A673 (cell line): Measurements from ENCODE around the gene PRR23E. TPM values are rescaled to one million over a fixed set of nuclear protein-coding genes. Genes with fewer than 3 reads are reported as not detected.

Experiments
- BruUV-seq: library from RNA; stranded (reverse); fragments of 400-500 nt; replicated peaks from 2 replicates; lab custom pipeline; 2021; lab: Mats Ljungman, UMichigan
- CTCF ChIA-PET: fragments of 300-600 bp; sonication (Branson Sonifier 250); formaldehyde crosslinking; loops from one replicate; lab custom pipeline; 2022; ENCODE audit warnings: antibody characterized with exemption; lab: Charles Lee
- POLR2A ChIA-PET: fragments of 300-600 bp; sonication (Branson Sonifier 250); formaldehyde crosslinking; loops from one replicate; lab custom pipeline; 2022; ENCODE audit warnings: antibody characterized with exemption; ENCODE audit not compliant: low non-redundant PET; lab: Charles Lee
- DNase-seq: peaks from one replicate; pipeline ENCODE4 v3.0.0-alpha.2; 2015; ENCODE audit warnings: low spot score
- H3K27ac ChIP-seq: fragments of 200-600 bp; sonication (generic); 2 replicates; pipeline ENCODE4 v1.5.1; 2016; ENCODE audit warnings: mixed run types, low read depth, mild to moderate bottlenecking, mixed read lengths, antibody characterized with exemption, low read length; ENCODE audit not compliant: poor library complexity, severe bottlenecking
- H3K27me3 ChIP-seq: fragments of 200-600 bp; sonication (generic); replicated peaks from 2 replicates; pipeline ENCODE4 v1.6.1; 2017; ENCODE audit warnings: mixed run types, low read depth, mild to moderate bottlenecking, mixed read lengths, antibody characterized with exemption, low read length; ENCODE audit not compliant: insufficient read depth, poor library complexity
- H3K36me3 ChIP-seq: fragments of 200-600 bp; sonication (generic); 2 replicates; pipeline ENCODE4 v1.6.1; 2016; ENCODE audit warnings: mixed run types, mild to moderate bottlenecking, mixed read lengths, antibody characterized with exemption, low read length; ENCODE audit not compliant: insufficient read depth, poor library complexity, severe bottlenecking
- H3K4me1 ChIP-seq: fragments of 200-600 bp; sonication (generic); 2 replicates; pipeline ENCODE4 v1.6.1; 2017; ENCODE audit warnings: mixed run types, mild to moderate bottlenecking, mixed read lengths, antibody characterized with exemption, low read length; ENCODE audit not compliant: insufficient read depth, poor library complexity, severe bottlenecking
- H3K4me3 ChIP-seq: fragments of 200-600 bp; sonication (generic); 2 replicates; pipeline ENCODE4 v1.5.1; 2016; ENCODE audit warnings: low read depth, mixed run types, mild to moderate bottlenecking, mixed read lengths, low read length; ENCODE audit not compliant: poor library complexity, severe bottlenecking
- H3K9me3 ChIP-seq: fragments of 200-600 bp; sonication (generic); 2 replicates; pipeline ENCODE4 v1.6.1; 2016; ENCODE audit warnings: mixed run types, low read depth, mild to moderate bottlenecking, mixed read lengths, antibody characterized with exemption, low read length; ENCODE audit not compliant: poor library complexity, severe bottlenecking
- CTCF ChIP-seq: fragments of 300-800, 200-600 bp; sonication (generic); conservative IDR thresholded peaks from 2 replicates; pipeline ENCODE4 v1.5.1; 2017; ENCODE audit warnings: low read depth, mild to moderate bottlenecking, antibody characterized with exemption, low read length, moderate library complexity, mixed read lengths
- EZH2 ChIP-seq: fragments of 200-600 bp; sonication (generic); IDR thresholded peaks from 2 replicates; pipeline ENCODE4 v1.6.1; 2017; ENCODE audit warnings: borderline replicate concordance, low read depth, mild to moderate bottlenecking, mixed read lengths, antibody characterized with exemption, low read length; ENCODE audit not compliant: poor library complexity, severe bottlenecking
- intact Hi-C: fragments of 100-400 bp; cut with micrococcal nuclease; formaldehyde crosslinking; loops from one replicate; pipeline ENCODE4 v1.10.0; 2022; ENCODE audit not compliant: unreplicated experiment
- total RNA-seq: library from RNA; stranded (reverse); gene quantifications from 2 replicates; pipeline ENCODE4 v1.2.3, GENCODE V29; 2021

The PRR23E gene
- total RNA-seq, 1 experiment from 2014 or later, result not detected

- POLR2A ChIA-PET, result no interaction called here
- no peak for DNase-seq
- CTCF ChIA-PET, result no interaction called here
- Histone ChIP-seq H3K9me3 (no peaks in the 10 kb centered on the region), H3K36me3 (no peaks in the 10 kb centered on the region), H3K4me3 (no peak overlapping the region), H3K27ac (no peak overlapping the region), H3K27me3 (no peaks in the 10 kb centered on the region), H3K4me1 (no peaks in the 10 kb centered on the region)
- no peak for TF ChIP-seq CTCF
- TF ChIP-seq EZH2, result no peak
- BruUV-seq, result no TSS peak
- intact Hi-C loops, result no loop called here
These were observed 40.0 kb upstream of the PRR23E start for GRCh38 chr3:127152684-127153505.

GRCh38 chr3:127153506-127153815 lies 39.5 kb upstream of the PRR23E start:
- H3K9me3 ChIP-seq, result no peaks in the 10 kb centered on the region
- H3K27ac ChIP-seq, result no peak overlapping the region
- no peaks in the 10 kb centered on the region for H3K4me1 ChIP-seq
- ChIA-PET CTCF (no interaction called here), POLR2A (no interaction called here)
- TF ChIP-seq EZH2, result no peak
- no peak for TF ChIP-seq CTCF
- no peak for DNase-seq
- intact Hi-C loops, result no loop called here
- no peaks in the 10 kb centered on the region for H3K27me3 ChIP-seq
- H3K4me3 ChIP-seq, result no peak overlapping the region
- no TSS peak for BruUV-seq
- no peaks in the 10 kb centered on the region for H3K36me3 ChIP-seq

- intact Hi-C loops, result no loop called here
- no peaks in the 10 kb centered on the region for H3K36me3 ChIP-seq
- H3K9me3 ChIP-seq, result no peaks in the 10 kb centered on the region
- H3K27ac ChIP-seq, result no peak overlapping the region
- no peaks in the 10 kb centered on the region for H3K4me1 ChIP-seq
- ChIA-PET CTCF (no interaction called here), POLR2A (no interaction called here)
- no peak for TF ChIP-seq EZH2
- no peak for TF ChIP-seq CTCF
- no peak for DNase-seq
- H3K4me3 ChIP-seq, result no peak overlapping the region
- BruUV-seq, result no TSS peak
- H3K27me3 ChIP-seq, result no peaks in the 10 kb centered on the region
These were observed 36.4 kb upstream of the PRR23E start for GRCh38 chr3:127156338-127157050.
